Measurements from ENCODE around the gene DHX16. TPM values are rescaled to one million over a fixed set of nuclear protein-coding genes. Genes with fewer than 3 reads are reported as not detected.

DHX16 gene
- total RNA-seq, 2 experiments from 2014 or later: 27.1 to 37.5 TPM

- Histone ChIP-seq H3K4me1 (ENCODE audit: insufficient read depth, low read length, poor library complexity, severe bottlenecking) (peaks cover 12% of the 10 kb centered on the region), H3K9me3 (ENCODE audit: low read length) (no peaks in the 10 kb centered on the region), H4K20me1 (ENCODE audit: insufficient read depth, low read length) (no peaks in the 10 kb centered on the region; the same call in 1 of the 2 replicates), H2AFZ (ENCODE audit: low read length) (no peak overlapping the region), H3K4me3 (ENCODE audit: low read depth, low read length, poor library complexity, severe bottlenecking) (no peak overlapping the region), H3K9me2 (ENCODE audit: insufficient read depth, low read length) (no peaks in the 10 kb centered on the region), H3K27ac (ENCODE audit: low read depth, low read length, poor library complexity, severe bottlenecking) (no peak overlapping the region), H3K4me2 (ENCODE audit: low read length) (no peak overlapping the region), H3K79me2 (ENCODE audit: insufficient read depth, low read depth, low read length) (peaks cover 27% of the 10 kb centered on the region; the same call in 1 of the 2 replicates), H3K36me3 (ENCODE audit: insufficient read depth, low read length) (peaks cover 68% of the 10 kb centered on the region)
- no peak for DNase-seq (ENCODE audit: low spot score)
- POLR2A ChIA-PET: interaction anchor here (1.0 kb wide), 1 partner anchor 34 kb away, joined by 4 read pairs; the partner anchor contains the start of genes MRPS18B and PPP1R10
- CTCF ChIA-PET (ENCODE audit: unreplicated experiment): no interaction called here
- intact Hi-C loops (cut with micrococcal nuclease; ENCODE audit: unreplicated experiment): no loop called here
- no TSS peak for BruUV-seq (replicated peaks)
- TF ChIP-seq CTCF (conservative IDR thresholded peaks at IDR 0.05; ENCODE audit: low read length) (no peak), EZH2phosphoT487 (IDR thresholded peaks at IDR 0.05; ENCODE audit: borderline replicate concordance, low read depth, low read length) (no peak)
Observed at GRCh38 chr6:30651143-30651542, 21.7 kb downstream of the DHX16 start.

DNA sequence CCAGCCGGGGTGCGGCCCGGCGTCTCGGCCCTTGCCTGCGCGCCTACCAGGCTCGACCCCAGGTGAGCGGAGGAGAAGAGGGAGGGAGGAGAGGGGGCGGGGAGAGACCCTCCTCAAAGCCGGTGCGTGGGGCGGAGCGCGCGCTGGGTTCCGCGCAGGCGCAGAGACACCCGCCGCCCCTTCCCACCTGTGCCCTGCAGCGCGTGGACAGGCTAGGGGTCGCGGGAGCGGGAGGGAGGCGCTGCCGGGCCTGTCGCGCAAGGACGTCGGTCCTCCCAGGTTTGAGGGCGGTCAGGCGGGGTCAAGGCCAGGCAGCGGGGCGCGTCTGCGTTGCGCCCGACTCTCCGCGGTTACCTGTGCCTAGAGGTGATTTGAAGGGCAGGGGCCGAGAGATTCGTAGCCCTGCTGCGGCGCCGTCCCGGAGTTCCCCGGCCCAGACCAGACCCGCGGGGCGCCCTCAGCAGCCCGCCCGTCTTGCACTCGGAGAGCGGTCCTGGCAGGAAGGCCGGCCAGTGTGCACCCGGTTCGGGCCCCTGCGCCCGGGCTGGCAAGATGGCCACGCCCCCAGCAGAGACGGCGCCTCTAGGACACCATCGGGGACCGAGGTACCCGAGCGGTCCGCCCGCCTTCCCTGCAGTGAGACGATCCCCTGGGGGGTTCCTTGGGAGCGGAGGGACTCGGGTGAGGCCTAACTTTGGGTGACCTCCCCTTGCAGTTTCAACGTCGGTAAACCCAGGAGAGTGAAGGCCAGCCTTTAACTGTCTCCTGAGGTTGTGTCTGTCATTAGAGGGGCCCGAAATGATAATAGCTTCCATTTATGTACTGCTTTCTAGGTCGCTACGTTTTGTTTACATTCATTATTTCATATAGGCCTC, 25.3 kb downstream of the DHX16 start:
- Histone ChIP-seq H3K4me3 (ENCODE audit: low read depth, low read length, poor library complexity, severe bottlenecking) (peak overlapping the region; percentile 93), H3K4me2 (ENCODE audit: low read length) (peak overlapping the region; percentile 94), H3K36me3 (ENCODE audit: insufficient read depth, low read length) (peaks cover 32% of the 10 kb centered on the region), H4K20me1 (ENCODE audit: insufficient read depth, low read length) (no peaks in the 10 kb centered on the region; the same call in 1 of the 2 replicates), H3K4me1 (ENCODE audit: insufficient read depth, low read length, poor library complexity, severe bottlenecking) (peaks cover 16% of the 10 kb centered on the region), H3K9me3 (ENCODE audit: low read length) (no peaks in the 10 kb centered on the region), H3K27ac (ENCODE audit: low read depth, low read length, poor library complexity, severe bottlenecking) (peak overlapping the region; percentile 77), H3K9me2 (ENCODE audit: insufficient read depth, low read length) (no peaks in the 10 kb centered on the region), H2AFZ (ENCODE audit: low read length) (peak overlapping the region; percentile 63), H3K79me2 (ENCODE audit: insufficient read depth, low read depth, low read length) (peaks cover 29% of the 10 kb centered on the region; the same call in 1 of the 2 replicates)
- no TSS peak for BruUV-seq (replicated peaks)
- TF ChIP-seq CTCF (conservative IDR thresholded peaks at IDR 0.05; ENCODE audit: low read length) (no peak), EZH2phosphoT487 (IDR thresholded peaks at IDR 0.05; ENCODE audit: borderline replicate concordance, low read depth, low read length) (no peak)
- DNase-seq (ENCODE audit: low spot score): peak; percentile 81
- POLR2A ChIA-PET: interaction anchor here (0.6 to 1.2 kb wide), 4 partner anchors 12 to 69 kb away, joined by 3 to 5 read pairs (median 3); no protein-coding TSS in a partner anchor
- intact Hi-C loops (cut with micrococcal nuclease; ENCODE audit: unreplicated experiment): loop anchor here (1.0 kb wide), 2 partner anchors 30 to 73 kb away; partner anchors contain the start of genes MRPS18B, PPP1R10 and TUBB
- CTCF ChIA-PET (ENCODE audit: unreplicated experiment): no interaction called here

All from OCI-LY7 (cell line).